Fibroblast of villous mesenchyme (primary cell): ENCODE measurements around the gene PLXNB2. TPM values are rescaled to one million over a fixed set of nuclear protein-coding genes. Genes with fewer than 3 reads are reported as not detected.
A peak's percentile ranks its signal among the peaks of the same experiment; 100 is the strongest.

Experiments
- DNase-seq: peaks from one replicate; pipeline ENCODE4 v3.0.0-alpha.2; 2010; ENCODE audit warnings: low read depth
- H3K4me3 ChIP-seq: 2 replicates; pipeline ENCODE4 v1.5.1; 2011; ENCODE audit warnings: low read depth, mild to moderate bottlenecking, low read length
- total RNA-seq: library from RNA; depleted of rRNA; stranded (reverse); fragments of >200 nt; gene quantifications from 2 replicates; pipeline ENCODE4 v1.2.3, GENCODE V29; 2012
- TF ChIP-seq, protein P1 (sequence below): IDR thresholded peaks from 2 replicates; pipeline ENCODE4 v1.5.1; 2012; ENCODE audit warnings: low read depth, mild to moderate bottlenecking, low read length; ENCODE audit not compliant: insufficient read depth

Gene PLXNB2
- total RNA-seq, 1 donor: 168 TPM

DNA sequence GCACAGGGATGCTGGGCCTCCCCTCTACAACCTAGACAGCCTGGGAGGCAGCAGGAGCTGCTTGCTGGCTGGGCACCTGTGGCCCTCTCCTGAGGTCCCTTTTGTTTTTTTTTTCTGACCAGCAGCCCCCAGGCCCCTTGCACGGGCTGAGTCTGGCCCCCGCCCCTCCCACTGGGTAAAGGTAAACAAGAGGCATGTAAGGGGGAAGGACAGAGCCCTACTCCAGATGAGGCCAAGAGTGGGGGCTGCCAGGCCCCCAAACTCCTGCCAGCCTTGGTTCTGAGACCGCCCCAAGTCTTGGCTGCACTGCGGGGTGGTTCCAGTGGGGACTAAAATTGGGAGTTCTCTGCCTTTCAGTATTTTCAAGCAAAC, 9.2 kb downstream of the PLXNB2 start:
- no peak overlapping the region for H3K4me3 ChIP-seq
- no peak for DNase-seq
- TF ChIP-seq, protein P1, sequence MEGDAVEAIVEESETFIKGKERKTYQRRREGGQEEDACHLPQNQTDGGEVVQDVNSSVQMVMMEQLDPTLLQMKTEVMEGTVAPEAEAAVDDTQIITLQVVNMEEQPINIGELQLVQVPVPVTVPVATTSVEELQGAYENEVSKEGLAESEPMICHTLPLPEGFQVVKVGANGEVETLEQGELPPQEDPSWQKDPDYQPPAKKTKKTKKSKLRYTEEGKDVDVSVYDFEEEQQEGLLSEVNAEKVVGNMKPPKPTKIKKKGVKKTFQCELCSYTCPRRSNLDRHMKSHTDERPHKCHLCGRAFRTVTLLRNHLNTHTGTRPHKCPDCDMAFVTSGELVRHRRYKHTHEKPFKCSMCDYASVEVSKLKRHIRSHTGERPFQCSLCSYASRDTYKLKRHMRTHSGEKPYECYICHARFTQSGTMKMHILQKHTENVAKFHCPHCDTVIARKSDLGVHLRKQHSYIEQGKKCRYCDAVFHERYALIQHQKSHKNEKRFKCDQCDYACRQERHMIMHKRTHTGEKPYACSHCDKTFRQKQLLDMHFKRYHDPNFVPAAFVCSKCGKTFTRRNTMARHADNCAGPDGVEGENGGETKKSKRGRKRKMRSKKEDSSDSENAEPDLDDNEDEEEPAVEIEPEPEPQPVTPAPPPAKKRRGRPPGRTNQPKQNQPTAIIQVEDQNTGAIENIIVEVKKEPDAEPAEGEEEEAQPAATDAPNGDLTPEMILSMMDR: no peak

DNA sequence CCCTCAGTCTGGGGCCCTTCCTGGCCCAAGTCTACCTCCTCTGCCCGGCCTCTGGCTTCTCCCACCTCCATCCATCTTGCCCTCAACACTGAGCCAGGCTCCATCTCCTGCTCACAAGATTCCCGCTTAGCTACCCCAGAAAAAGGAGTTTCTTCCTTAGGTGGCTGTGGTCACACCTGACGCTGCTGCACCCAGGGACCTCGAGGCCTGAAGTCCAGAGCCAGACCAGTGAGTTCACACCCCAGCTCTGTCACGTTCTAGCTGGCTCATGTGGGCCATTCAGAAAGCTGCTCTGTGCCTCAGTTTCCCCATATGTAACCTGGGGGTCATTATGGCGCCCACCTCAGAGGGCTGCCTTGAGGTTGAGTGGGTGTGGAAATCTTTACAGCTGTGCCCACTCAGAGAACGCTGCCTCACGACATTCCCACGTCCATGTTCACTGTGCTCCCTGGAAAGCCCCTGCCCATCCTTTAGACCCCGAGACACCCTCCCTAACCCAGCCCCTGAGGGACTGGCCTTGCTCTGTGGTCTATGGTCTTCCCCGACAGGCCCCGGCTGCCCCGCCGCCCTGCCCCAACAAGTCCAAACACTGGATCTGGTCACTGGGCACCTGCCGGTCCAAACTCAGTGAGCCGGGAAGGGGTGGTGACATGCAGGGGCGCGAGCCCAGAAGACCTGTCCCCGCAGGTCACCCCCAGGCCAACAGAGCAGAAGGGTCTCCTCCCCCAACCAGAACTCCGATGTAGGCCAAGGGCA, 9.8 kb downstream of the PLXNB2 start:
- TF ChIP-seq, protein P1: no peak
- no peak overlapping the region for H3K4me3 ChIP-seq
- DNase-seq: no peak

DNA sequence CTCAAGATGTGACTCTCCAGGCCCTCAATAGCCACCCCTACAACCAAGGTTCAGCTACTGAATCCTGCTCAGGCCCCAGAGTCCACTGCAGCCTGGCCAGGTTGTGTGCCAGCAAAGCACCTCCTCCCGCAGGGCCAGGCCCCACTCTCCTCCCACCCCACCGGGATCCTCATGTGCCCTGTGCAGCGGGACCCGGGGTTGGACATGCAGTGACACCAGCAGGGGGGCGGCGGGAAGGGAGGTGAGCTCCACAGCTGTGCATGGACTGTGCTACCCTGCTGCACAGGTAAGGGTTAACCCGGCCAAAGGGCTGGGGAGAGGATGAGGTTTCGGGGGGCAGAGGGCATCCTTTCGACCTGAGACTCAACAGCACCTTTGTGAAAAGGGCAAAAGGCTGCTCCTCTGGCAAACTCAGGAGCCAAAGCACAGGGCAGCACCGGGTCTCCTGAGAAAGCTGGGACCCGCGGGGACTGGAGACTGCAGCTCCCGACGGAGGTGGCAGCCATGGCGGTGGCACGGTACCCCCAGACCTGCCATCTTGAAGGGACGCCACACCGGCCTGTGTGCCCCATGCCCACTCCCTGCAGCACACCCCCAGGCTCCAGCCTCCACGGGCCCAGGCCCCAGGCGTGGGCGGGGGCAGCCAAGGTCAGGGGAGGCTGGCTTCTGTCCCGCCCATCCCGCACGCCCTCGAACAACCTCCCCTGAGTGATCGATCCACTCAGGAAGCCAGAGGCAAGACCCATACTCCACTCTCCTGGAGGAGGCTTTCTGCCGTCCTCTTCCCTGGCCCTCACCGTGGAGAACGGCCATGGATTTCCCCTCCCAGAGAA, 10.6 kb downstream of the PLXNB2 start:
- no peak overlapping the region for H3K4me3 ChIP-seq
- TF ChIP-seq, protein P1: no peak
- DNase-seq: no peak

DNA sequence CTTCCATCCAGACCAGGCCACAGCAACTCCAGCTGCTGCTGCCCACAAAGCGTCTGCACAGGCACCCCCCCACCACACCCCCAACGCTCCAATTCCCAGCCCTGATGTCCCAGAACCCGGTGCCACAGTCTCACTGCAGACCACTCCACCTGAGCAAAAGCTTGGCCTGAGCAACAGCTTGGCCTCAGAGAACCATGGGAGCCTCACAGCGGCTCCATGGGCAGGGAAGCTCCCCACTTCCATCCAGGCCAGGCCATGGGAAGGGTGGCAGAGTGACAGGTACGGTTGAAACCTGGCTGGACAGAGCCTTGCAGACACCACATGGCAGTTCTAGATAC, 13.2 kb downstream of the PLXNB2 start:
- TF ChIP-seq, protein P1: no peak
- H3K4me3 ChIP-seq: no peak overlapping the region

DNA sequence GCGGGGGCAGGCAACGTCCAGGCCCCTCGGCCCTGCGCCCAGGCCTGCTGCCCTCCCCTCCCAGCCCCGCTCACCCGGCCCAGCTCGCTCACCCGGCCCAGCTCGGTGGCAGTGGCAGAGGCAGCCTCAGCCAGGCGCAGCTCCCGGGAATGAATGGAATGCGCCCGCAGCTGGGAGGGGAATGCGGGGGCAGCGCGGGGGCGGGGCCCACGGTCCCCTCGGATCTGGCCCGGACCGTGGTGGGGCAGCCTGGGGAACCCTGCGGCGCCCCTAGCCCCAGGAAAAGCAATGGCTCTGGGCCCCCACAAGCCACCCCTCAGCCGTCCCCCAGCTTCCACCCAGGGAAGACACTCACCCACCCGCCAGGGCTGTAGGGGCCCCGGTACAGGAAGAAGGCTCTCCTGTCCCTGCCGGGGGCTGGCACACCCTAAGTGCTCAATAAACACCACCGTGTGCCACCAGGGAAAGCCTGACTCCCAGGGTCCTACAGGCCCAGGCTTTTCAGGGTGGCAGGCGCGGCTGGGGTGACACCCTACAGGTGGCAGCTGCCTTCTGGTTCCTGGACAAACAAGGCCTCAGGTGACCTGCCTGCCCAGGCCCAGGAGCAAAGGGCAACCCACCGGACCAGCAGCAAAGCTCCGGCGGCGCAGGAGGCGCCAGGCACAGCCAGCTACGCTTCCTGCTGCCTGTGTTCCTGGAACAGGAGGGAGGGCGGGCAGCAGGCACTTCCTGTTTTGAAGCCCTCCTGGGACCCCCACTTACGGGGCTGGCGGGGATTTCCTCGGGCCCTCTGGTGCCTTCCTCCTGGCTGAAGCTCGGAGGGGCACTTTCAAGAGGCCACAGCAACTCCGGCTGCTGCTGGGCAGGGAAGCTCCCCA, 13.8 kb downstream of the PLXNB2 start:
- TF ChIP-seq, protein P1: no peak
- peak overlapping the region; percentile 27 for H3K4me3 ChIP-seq
- DNase-seq: peak; percentile 69

More for the DNA sequence above, 13.2 kb downstream of the PLXNB2 start:
- no peak for DNase-seq

DNA sequence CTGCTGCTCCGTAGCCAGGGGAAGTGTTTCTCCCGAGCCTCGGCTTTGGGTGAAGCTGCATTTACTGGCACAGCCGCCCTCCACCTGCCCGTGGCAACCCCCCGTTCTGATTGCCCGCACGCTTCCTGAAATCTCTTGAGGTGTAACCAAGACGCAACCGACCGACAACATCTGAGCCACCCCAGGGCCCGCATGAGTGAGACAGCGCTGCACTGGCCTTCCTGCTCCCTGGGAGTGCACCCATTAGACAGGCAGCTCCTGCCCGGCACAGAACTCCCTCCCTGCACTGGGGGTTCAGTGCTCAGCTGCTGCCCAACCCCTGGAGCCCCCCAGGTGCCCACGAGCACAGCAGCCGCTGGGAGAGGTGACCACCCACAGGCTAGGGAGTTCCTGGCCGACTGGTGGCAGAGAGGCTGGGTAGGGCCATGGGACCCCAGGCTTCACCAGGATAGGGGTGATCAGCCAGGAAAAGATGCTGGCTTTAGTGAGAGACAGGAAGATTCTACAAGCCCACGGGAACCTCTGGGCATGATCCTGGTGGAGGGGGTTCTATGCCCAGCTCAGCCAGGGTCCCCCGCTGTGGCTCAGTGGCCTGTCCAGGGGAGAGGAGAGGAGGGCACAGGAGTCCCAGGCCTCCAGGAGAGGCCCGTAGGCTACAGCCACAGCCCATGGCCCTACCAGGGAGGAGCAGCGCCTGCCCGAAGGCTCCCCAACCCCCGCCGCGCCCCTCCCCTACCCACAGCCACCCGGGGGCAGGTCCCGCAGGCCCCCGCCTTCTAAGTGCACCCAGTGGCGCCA, 14.6 kb downstream of the PLXNB2 start:
- TF ChIP-seq, protein P1: no peak
- H3K4me3 ChIP-seq: peak overlapping the region; percentile 36
- no peak for DNase-seq
